ENCODE data around the gene PACRG.

- TF ChIP-seq GATA3 (IDR thresholded peaks at IDR 0.05; ENCODE audit: low read depth, low read length) (no peak), GATA2 (IDR thresholded peaks at IDR 0.05; ENCODE audit: low read depth, low read length) (no peak)
Measured at GRCh38 chr6:162973980-162974379, 246.2 kb downstream of the PACRG start.
